HepG2 (cell line): ENCODE data around the gene CABLES1.

Source experiments
- BRF2 ChIP-seq: sonication (generic); formaldehyde crosslinking; IDR thresholded peaks from 2 replicates; pipeline ENCODE4 v1.8.1; 2022; ENCODE audit warnings: mild to moderate bottlenecking, missing genetic modification reagents
- GATAD1 ChIP-seq: IDR thresholded peaks from 2 replicates; pipeline ENCODE4 v1.6.1; 2016; ENCODE audit warnings: missing genetic modification reagents, missing compliant biosample characterization
- JUND ChIP-seq: sonication (generic); formaldehyde crosslinking; IDR thresholded peaks from 2 replicates; pipeline ENCODE4 v1.8.0; 2022; ENCODE audit warnings: mild to moderate bottlenecking, missing genetic modification reagents
- NR3C1 ChIP-seq: sonication (generic); formaldehyde crosslinking; IDR thresholded peaks from 2 replicates; pipeline ENCODE4 v1.4.0; 2020; ENCODE audit warnings: missing genetic modification reagents
- RNF2 ChIP-seq: fragments of 450-650 bp; conservative IDR thresholded peaks from 2 replicates; pipeline ENCODE4 v1.6.1; 2016; ENCODE audit warnings: low read depth
- ZNF276 ChIP-seq: sonication (generic); formaldehyde crosslinking; IDR thresholded peaks from 2 replicates; pipeline ENCODE4 v1.4.0; 2020; ENCODE audit warnings: mild to moderate bottlenecking, low read depth, missing genetic modification reagents
- ZNF644 ChIP-seq: IDR thresholded peaks from 2 replicates; pipeline ENCODE4 v1.6.1; 2016; ENCODE audit warnings: low read depth
- TF ChIP-seq, protein P1 (sequence below): sonication (generic); formaldehyde crosslinking; IDR thresholded peaks from 2 replicates; pipeline ENCODE4 v1.5.0; 2020; ENCODE audit warnings: mild to moderate bottlenecking, missing genetic modification reagents, moderate library complexity
- TF ChIP-seq, protein P2 (sequence below), 2 experiments: IDR thresholded peaks; 2 replicates each; pipeline ENCODE4 v1.6.1; 2011 to 2012; ENCODE audit warnings: low read length in 2 of 2, borderline replicate concordance in 1 of 2, low read depth in 1 of 2, mild to moderate bottlenecking in 1 of 2, moderate library complexity in 1 of 2

DNA sequence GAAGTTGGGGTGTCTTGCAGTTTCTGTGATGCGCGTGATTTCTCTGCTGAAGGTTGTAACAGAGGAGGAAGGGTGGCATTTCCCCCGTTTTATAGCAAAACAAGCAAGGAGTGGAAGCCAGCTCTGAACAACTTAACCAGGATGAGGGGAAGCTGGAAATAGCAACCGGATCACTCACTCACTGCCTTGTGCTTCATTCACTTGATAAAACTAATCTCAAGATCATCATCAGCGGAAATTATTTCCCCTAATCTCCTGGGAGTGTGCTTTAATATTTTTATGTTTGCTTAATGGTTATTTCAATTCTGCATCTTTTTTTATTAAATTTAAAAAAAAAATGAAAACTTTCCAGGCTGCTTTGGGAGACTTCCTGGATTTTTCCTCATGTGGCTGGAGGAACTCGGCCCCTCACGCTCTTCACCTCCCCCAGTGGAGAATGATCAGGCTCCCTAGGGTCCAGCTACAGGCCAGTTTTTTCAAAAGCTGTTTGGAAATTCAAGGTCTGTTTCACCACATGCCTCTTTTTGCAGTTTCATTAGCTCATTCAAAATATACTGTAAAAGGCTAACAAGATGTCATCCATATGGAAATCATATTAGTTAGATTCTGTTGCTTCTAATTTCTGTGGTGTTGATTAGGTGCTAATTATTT is 31.7 kb downstream of the CABLES1 start:
- TF ChIP-seq JUND (CRISPR knock-in tag) (no peak), BRF2 (no peak), RNF2 (no peak), ZNF644 (no peak), ZNF276 (CRISPR knock-in tag) (no peak), GATAD1 (no peak), NR3C1 (no peak)
- TF ChIP-seq, protein P1, sequence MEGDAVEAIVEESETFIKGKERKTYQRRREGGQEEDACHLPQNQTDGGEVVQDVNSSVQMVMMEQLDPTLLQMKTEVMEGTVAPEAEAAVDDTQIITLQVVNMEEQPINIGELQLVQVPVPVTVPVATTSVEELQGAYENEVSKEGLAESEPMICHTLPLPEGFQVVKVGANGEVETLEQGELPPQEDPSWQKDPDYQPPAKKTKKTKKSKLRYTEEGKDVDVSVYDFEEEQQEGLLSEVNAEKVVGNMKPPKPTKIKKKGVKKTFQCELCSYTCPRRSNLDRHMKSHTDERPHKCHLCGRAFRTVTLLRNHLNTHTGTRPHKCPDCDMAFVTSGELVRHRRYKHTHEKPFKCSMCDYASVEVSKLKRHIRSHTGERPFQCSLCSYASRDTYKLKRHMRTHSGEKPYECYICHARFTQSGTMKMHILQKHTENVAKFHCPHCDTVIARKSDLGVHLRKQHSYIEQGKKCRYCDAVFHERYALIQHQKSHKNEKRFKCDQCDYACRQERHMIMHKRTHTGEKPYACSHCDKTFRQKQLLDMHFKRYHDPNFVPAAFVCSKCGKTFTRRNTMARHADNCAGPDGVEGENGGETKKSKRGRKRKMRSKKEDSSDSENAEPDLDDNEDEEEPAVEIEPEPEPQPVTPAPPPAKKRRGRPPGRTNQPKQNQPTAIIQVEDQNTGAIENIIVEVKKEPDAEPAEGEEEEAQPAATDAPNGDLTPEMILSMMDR (CRISPR knock-in tag) = no peak
- TF ChIP-seq, protein P2, sequence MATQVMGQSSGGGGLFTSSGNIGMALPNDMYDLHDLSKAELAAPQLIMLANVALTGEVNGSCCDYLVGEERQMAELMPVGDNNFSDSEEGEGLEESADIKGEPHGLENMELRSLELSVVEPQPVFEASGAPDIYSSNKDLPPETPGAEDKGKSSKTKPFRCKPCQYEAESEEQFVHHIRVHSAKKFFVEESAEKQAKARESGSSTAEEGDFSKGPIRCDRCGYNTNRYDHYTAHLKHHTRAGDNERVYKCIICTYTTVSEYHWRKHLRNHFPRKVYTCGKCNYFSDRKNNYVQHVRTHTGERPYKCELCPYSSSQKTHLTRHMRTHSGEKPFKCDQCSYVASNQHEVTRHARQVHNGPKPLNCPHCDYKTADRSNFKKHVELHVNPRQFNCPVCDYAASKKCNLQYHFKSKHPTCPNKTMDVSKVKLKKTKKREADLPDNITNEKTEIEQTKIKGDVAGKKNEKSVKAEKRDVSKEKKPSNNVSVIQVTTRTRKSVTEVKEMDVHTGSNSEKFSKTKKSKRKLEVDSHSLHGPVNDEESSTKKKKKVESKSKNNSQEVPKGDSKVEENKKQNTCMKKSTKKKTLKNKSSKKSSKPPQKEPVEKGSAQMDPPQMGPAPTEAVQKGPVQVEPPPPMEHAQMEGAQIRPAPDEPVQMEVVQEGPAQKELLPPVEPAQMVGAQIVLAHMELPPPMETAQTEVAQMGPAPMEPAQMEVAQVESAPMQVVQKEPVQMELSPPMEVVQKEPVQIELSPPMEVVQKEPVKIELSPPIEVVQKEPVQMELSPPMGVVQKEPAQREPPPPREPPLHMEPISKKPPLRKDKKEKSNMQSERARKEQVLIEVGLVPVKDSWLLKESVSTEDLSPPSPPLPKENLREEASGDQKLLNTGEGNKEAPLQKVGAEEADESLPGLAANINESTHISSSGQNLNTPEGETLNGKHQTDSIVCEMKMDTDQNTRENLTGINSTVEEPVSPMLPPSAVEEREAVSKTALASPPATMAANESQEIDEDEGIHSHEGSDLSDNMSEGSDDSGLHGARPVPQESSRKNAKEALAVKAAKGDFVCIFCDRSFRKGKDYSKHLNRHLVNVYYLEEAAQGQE (IDR thresholded peaks at IDR 0.05; ENCODE audit: borderline replicate concordance in 1 of 2, low read depth in 1 of 2, low read length in 2 of 2) = no peak
